Measurements from ENCODE around the gene CADM2. TPM values are rescaled to one million over a fixed set of nuclear protein-coding genes. Genes with fewer than 3 reads are reported as not detected.
"Not testable (repeated sequence)": the region's sequence is repeated elsewhere in the genome, so short reads cannot be mapped to it uniquely, and the experiment has no call there.

Gene CADM2
- total RNA-seq, 1 donor from 2014 or later = 4.3 TPM

- DNase-seq = no peak
- H3K27ac ChIP-seq (replicated peaks) = no peak overlapping the region
- no peaks in the 10 kb centered on the region for H3K4me1 ChIP-seq
- intact Hi-C loops (cut with micrococcal nuclease) = no loop called here
- no peak for TF ChIP-seq CTCF (IDR thresholded peaks at IDR 0.05; ENCODE audit: borderline replicate concordance)
- H3K27me3 ChIP-seq (ENCODE audit: low read depth) = no peaks in the 10 kb centered on the region
- H3K4me3 ChIP-seq = no peak overlapping the region
- no peaks in the 10 kb centered on the region for H3K36me3 ChIP-seq
- peaks cover 16% of the 10 kb centered on the region for H3K9me3 ChIP-seq (replicated peaks)
Measured at GRCh38 chr3:85950435-85950834, 991.6 kb downstream of the CADM2 start.

- no peaks in the 10 kb centered on the region for H3K36me3 ChIP-seq
- no peak overlapping the region for H3K4me3 ChIP-seq
- H3K27ac ChIP-seq (replicated peaks) = no peak overlapping the region
- DNase-seq = no peak
- H3K9me3 ChIP-seq (replicated peaks) = no peaks in the 10 kb centered on the region
- TF ChIP-seq CTCF (IDR thresholded peaks at IDR 0.05; ENCODE audit: borderline replicate concordance) = no peak
- H3K27me3 ChIP-seq (ENCODE audit: low read depth) = no peaks in the 10 kb centered on the region
- intact Hi-C loops (cut with micrococcal nuclease) = no loop called here
- H3K4me1 ChIP-seq = no peaks in the 10 kb centered on the region
Measured at GRCh38 chr3:85960793-85961192, 1002.0 kb downstream of the CADM2 start.

GRCh38 chr3:85977615-85978338 lies 1019.0 kb downstream of the CADM2 start:
- no peaks in the 10 kb centered on the region for H3K27me3 ChIP-seq (ENCODE audit: low read depth)
- no peak for TF ChIP-seq CTCF (IDR thresholded peaks at IDR 0.05; ENCODE audit: borderline replicate concordance)
- H3K27ac ChIP-seq (replicated peaks) = no peak overlapping the region
- no peaks in the 10 kb centered on the region for H3K36me3 ChIP-seq
- DNase-seq = no peak
- H3K4me1 ChIP-seq = no peaks in the 10 kb centered on the region
- no peaks in the 10 kb centered on the region for H3K9me3 ChIP-seq (replicated peaks)
- H3K4me3 ChIP-seq = no peak overlapping the region
- intact Hi-C loops (cut with micrococcal nuclease) = no loop called here

DNA sequence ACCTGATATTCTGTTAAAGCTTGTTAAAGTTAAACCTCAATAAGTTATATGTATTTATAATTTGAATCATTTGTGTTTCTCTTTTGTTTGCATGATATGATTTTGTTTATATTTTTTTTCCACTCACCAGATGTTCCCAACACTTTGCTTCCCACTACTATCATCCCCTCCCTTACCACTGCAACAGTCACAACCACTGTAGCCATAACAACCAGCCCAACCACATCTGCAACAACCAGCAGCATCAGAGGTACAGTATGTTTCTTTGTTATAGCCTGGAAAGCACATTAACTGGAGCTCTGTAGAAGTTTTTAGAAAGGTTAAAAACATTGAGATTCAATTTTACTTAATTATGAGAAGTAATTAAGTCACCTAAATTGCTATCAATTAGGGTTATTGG lies 1020.2 kb downstream of the CADM2 start:
- Histone ChIP-seq H3K9me3 (replicated peaks) (no peaks in the 10 kb centered on the region), H3K36me3 (no peaks in the 10 kb centered on the region), H3K27me3 (ENCODE audit: low read depth) (no peaks in the 10 kb centered on the region), H3K27ac (replicated peaks) (no peak overlapping the region), H3K4me1 (no peaks in the 10 kb centered on the region), H3K4me3 (no peak overlapping the region)
- no peak for TF ChIP-seq CTCF (IDR thresholded peaks at IDR 0.05; ENCODE audit: borderline replicate concordance)
- DNase-seq = no peak
- intact Hi-C loops (cut with micrococcal nuclease) = no loop called here

- DNase-seq; H3K4me3 ChIP-seq; H3K36me3 ChIP-seq; H3K4me1 ChIP-seq; intact Hi-C loops (cut with micrococcal nuclease); H3K27me3 ChIP-seq (ENCODE audit: low read depth); H3K9me3 ChIP-seq (replicated peaks); H3K27ac ChIP-seq (replicated peaks): not testable (repeated sequence)
Measured at GRCh38 chr3:85989581-85989980, 1030.8 kb downstream of the CADM2 start.

GRCh38 chr3:86029590-86029989 lies 1070.8 kb downstream of the CADM2 start:
- DNase-seq = no peak
- H3K4me1 ChIP-seq = no peaks in the 10 kb centered on the region
- no peaks in the 10 kb centered on the region for H3K36me3 ChIP-seq
- H3K9me3 ChIP-seq (replicated peaks) = no peaks in the 10 kb centered on the region
- H3K27me3 ChIP-seq (ENCODE audit: low read depth) = no peaks in the 10 kb centered on the region
- intact Hi-C loops (cut with micrococcal nuclease) = no loop called here
- H3K27ac ChIP-seq (replicated peaks) = no peak overlapping the region
- no peak overlapping the region for H3K4me3 ChIP-seq
- TF ChIP-seq CTCF (IDR thresholded peaks at IDR 0.05; ENCODE audit: borderline replicate concordance) = no peak
